OCI-M2 (cell line): ENCODE results near the gene CCDC182.
A peak's percentile ranks its signal among the peaks of the same experiment; 100 is the strongest.

Experiments
- DNase-seq: peaks from one replicate; lab custom pipeline; 2025; ENCODE audit not compliant: unreplicated experiment; lab: John Stamatoyannopoulos, UW

Gene CCDC182

GRCh38 chr17:57745242-57745641 lies at the start of gene CCDC182:
CCDC182 (minus strand) TSS chr17:57745299; CDS start chr17:57745272, 27 bp downstream.
- DNase-seq: no peak

DNA sequence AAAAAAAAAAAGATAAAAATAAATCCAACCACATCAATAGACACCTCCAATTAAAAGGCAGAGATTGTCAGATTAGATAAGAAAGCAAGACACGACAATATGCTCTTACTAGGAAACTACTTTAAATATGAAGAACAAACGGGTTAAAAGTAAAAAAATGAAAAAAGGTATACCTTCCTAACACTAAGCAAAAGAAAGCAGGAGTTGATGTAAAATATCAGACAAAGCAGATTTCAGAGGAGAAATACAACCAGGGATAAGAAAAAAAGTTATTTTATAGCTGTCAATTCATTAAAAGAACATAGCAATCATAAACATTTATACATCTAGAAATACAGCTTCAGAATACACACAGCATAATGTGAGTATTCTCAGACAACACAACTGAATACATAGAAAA lies 49.7 kb upstream of the CCDC182 start:
- DNase-seq: no peak

GRCh38 chr17:57788725-57789124 lies 43.6 kb upstream of the CCDC182 start:
- no peak for DNase-seq

GRCh38 chr17:57785022-57785421 lies 39.9 kb upstream of the CCDC182 start:
- no peak for DNase-seq

DNA sequence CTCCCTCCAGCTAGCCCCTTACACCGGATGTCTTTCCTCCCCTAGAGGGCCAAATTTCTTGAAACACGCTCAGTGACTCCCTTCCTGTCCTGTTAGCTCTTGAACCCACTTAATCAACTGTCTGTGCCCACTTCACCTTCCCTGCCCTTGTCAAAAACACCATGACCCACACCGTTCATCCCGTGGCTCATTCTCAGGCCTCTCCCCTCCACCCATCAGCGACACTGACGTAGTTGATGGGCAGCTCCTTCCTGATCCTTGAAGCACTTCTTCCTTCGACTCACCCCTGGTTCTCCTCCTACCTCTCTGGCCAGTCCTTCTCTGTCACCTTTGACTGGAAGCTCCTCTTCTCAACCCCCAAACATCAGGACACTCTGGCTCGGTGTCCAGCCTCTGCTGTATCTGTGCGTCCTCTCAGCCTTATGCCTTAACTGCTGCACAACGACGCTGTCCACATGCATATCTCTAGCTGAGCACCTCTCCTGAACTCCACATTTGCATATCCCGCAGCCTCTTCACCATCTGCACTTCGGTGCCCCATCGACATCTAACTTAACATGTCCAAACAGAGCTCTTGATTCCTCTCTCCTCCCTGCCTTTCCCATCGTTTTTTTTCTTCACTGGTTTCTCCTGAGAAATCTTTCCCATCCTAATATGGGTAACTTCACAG lies 39.3 kb upstream of the CCDC182 start:
- DNase-seq: no peak

GRCh38 chr17:57783338-57783742 lies 38.2 kb upstream of the CCDC182 start:
- DNase-seq: peak; percentile 21

DNA sequence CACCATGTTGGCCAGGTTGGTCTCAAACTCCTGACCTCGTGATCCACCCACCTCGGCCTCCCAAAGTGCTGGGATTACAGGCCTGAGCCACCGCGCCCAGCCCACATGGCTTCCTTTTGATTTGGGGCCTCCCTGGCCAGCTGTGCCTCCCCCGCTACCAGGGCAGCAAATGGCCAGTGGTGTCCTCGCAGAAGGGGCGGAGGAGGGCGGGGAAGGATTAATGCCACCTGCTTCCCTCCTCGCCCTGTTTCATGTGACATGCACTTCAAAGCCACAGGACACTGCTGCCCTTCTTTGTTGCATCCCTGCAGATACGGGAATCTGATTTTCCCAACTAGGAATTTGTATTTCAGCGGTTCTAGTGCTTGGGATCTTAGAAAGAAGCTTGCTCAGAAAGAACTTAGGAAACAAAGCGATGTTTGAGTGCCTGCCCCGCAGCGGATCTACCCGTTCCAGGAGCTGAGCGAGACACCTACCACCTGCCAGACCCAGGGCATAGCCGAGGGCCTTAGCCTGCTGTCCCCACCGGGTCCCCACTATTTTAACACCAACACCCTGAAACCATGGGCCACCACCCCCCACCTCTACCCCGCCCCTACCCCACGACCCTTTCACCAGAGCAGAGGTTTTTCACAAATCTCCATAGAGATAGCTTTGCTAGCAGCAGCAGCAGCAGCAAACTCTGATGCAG lies 37.7 kb upstream of the CCDC182 start:
- no peak for DNase-seq

DNA sequence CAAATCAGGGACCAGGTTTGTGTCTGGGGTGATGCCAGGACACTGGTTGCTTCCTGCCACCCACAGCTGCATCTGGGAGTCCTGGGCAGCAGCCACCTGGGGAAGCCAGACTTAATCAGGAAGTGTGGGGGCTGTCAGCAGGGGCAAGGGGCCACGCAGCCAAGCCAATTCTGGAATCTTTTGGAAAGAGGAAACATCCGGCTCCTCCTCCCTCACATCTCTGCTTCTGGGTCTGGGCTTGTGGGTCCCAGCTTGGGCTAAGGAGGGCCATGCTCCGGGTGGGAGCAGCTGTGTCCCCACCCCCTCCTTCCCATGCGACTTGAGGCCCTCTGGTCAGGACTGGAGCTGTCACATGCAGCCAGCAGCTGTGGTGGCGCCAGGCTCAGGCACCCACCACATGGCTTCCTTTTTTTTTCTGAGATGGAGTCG lies 37.0 kb upstream of the CCDC182 start:
- no peak for DNase-seq

DNA sequence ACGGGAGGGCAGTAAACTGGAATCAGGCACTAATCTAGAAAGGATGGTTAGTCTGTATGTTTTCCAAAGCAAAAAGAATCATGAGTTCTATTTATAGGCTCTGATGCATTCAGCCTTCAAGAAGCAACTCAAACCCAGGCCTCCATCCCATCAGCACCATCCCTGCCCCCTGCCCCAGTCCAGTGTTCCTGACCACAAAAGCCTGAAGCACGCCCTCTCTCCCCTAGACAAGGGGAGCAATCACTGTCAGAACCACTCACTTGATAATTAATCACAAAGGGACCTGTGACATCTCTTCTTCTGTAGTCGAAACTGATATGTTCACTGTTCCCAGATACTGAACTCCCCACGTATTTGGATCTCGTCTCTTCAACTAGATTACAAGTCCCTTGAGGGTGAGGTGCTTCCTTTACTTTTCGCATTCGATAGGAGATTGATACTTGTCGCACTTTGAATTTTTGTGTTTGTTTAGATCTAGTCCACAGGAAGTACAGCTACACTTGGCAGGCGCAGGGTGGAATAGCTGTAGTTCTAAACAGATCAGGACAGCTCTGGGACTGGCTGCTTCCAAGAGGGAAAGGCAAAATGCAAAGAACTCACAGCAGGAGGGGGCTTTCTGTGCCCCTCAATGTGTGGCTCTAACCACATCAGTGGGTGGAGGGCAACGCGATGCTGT lies 36.4 kb upstream of the CCDC182 start:
- DNase-seq: no peak

GRCh38 chr17:57779706-57780105 lies 34.6 kb upstream of the CCDC182 start:
- no peak for DNase-seq

DNA sequence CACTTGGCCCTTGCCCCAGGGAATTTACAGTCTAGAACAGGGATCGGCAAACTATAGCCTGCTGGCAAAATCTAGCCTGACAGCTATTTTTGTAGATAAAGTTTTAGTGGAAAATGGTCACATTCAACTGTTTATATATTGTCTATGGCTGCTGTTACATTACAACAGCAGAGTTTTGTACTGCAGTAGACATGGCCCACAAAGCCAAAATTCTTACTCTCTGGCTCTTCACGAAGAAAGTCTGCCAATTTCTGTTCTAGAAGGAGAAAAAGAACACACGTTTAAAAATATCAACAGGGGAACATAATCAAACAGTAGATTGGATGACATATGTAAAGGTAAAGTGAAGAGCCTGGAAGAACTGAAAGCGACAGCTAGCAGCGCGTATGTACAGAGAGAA lies 33.2 kb upstream of the CCDC182 start:
- DNase-seq: no peak

GRCh38 chr17:57776366-57776765 lies 31.3 kb upstream of the CCDC182 start:
- no peak for DNase-seq

- DNase-seq: no peak
These were observed 29.8 kb upstream of the CCDC182 start for GRCh38 chr17:57774872-57775271.

GRCh38 chr17:57773557-57773956 lies 28.5 kb upstream of the CCDC182 start:
- no peak for DNase-seq

GRCh38 chr17:57772774-57773173 lies 27.7 kb upstream of the CCDC182 start:
- DNase-seq: no peak

- no peak for DNase-seq
These were observed 22.5 kb upstream of the CCDC182 start for GRCh38 chr17:57767561-57767960.

GRCh38 chr17:57766318-57766943 lies 21.3 kb upstream of the CCDC182 start:
- no peak for DNase-seq

- DNase-seq: no peak
These were observed 17.6 kb upstream of the CCDC182 start for GRCh38 chr17:57762452-57763395.

- DNase-seq: no peak
These were observed 16.8 kb upstream of the CCDC182 start for GRCh38 chr17:57761887-57762286.

- DNase-seq: no peak
These were observed 14.9 kb upstream of the CCDC182 start for GRCh38 chr17:57760046-57760445.

DNA sequence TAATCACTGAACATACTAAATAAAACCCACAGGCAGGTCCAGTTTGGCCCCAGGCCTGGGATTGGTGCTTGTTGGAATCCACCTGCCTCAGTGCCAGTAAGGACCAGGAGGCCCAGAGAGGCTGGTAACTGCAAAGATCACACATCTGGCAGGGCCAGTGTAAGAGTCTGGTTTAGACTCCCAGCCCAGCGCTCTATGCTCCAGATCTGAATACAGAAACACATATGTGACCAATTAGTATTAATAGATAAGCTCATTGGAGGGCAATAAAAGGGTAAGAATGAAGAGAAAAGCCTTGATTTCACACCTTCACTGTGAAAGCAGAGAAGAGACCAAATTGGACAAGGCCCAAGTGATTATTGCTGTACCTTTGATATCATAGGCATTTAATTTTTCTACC lies 13.6 kb upstream of the CCDC182 start:
- no peak for DNase-seq
